ENCODE measurements around the gene FKBP7.
"Not testable (repeated sequence)": the region's sequence is repeated elsewhere in the genome, so short reads cannot be mapped to it uniquely, and the experiment has no call there.

FKBP7 gene

DNA sequence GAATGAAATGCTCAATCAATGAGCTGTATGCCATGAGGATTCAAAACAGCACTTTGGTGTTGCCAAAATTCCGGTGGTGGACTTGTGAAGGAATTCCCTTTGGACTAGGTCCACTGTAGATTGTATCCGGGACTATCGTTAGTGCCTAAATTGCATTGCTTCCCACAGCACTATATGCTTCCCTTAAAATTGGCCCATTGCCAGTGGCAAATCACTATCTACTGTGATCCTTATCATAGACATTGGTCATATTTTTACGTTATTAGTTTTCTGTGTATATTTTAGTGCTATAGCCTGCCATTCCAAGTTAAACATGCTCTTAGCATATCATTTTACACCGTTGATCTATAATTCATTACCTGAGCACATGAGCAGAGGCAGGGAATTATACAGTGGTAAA is 25.5 kb downstream of the FKBP7 start:
- in situ Hi-C loops (cut with MboI; ENCODE audit: low pct_unique_long_range_greater_than_20kb, low sequenced_read_pairs): no loop called here
- no peak for DNase-seq

DNA sequence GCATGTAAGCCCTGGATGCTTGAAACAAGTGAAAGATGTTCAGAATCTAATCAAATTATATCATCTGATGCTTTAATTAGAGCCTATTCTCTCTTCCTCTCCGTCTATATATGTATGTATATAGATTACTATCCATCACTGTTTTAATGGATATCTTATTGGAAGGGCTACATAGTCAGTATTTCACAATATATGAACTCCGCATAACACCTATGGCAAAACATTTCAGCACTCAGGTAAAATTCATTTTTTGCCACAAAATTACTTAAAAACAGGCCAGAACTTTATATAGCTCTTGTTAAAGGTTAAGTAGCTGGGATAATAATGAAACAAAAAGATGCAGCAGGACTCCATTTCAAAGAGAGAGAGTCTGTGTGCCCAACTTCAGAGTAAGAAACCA is 26.1 kb downstream of the FKBP7 start:
- no peak for DNase-seq
- in situ Hi-C loops (cut with MboI; ENCODE audit: low pct_unique_long_range_greater_than_20kb, low sequenced_read_pairs): no loop called here

DNA sequence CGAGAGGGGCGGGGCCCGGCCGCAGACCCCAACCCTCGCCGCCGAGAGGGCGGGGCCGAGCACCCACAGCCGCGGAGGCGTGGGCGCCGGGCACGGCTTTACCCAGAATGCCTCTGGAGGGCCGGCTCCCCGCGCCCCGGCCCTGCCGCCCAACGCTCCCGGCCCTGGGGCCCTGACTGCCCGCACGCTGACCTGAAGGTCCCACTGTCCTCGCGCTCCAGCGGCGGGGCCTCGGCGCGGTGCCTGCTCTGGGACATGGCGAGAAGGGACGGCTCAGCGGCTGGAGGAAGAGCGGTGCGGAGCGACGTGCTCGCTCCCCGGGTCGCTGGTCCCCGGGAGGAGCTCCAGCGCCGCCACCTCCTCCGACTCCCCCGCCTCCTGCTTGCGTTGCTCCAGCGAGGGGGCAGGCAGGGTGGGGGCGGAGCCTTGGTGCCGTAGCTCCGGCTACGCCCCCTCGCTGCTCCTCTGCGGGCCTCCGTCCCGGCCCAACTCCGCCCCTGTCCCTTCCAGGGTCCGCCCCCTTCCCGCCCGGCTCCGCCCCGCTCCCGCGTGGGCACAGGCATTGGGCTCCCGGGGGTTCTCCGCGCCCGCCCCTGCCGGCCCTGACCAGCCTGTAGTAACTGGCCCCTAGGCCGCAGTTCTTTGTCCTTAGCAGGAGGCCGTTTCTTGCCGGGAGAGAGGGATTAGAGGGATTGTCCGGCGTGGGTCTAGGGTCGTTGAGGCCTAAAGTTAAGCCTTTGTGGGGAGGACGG is 27.4 kb downstream of the FKBP7 start, which contains the start of the genes PJVK and PRKRA:
Gene PJVK (plus strand): TSS at position 605 of the 752 bp plus-strand sequence. CDS start 2,032 bp downstream, outside the sequence.
Gene PRKRA (minus strand): TSS at position 402 of the 752 bp plus-strand sequence. CDS start 145 bp downstream, at position 257.
- DNase-seq: peak; percentile 96
- in situ Hi-C loops (cut with MboI; ENCODE audit: low pct_unique_long_range_greater_than_20kb, low sequenced_read_pairs): no loop called here

DNA sequence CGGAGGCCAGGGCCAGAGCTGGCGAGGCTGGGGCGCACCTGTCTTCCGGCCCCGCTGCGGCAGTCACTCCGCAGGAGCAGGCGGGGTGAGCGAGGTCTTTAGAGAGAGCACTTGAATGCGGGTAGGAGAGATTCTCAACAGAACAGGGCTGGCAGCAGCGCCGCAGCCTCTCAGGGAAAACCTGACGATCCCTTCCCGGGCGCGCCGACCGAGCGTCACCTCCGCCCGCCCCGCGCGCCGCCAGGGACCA is 28.0 kb downstream of the FKBP7 start:
- in situ Hi-C loops (cut with MboI; ENCODE audit: low pct_unique_long_range_greater_than_20kb, low sequenced_read_pairs): no loop called here
- no peak for DNase-seq

DNA sequence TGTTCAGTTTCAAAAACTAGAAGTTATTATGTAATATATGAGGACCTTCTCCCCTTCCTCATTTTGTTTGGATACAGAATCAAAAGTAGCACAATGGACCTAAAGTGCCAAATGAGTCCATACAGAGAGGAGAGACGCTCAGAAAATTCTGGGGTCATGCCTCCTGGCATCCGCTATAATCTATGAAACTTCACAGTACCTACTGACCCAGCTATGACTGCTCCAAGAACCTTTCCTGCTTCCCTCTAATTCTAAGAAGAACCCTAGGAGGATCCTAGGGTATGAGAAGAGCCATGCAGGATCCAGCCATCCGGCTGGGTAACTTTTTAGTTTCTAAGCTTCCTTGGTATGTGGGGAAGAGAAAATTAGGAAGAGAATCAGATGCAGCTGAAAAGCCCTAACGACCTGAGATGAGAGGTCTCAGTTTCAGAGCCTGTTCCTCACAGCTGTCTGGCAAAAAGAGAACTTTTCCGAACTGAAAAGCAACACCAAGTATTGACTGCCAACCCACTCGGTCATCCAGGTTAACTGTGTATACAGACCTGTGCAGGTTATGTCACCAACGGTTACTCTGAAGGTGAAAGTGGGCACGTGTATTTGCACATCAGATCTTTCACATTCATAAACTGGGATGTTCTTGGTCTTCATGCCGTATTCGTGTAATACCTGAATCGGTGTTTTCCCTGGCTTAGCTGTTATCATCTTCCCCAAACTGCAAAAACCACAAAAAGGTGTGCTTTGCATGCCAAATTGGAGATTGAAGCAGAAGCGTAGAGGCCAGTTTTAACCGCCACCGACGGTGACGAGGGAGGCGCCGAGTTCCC is 28.5 kb downstream of the FKBP7 start:
- DNase-seq: peak; percentile 8

DNA sequence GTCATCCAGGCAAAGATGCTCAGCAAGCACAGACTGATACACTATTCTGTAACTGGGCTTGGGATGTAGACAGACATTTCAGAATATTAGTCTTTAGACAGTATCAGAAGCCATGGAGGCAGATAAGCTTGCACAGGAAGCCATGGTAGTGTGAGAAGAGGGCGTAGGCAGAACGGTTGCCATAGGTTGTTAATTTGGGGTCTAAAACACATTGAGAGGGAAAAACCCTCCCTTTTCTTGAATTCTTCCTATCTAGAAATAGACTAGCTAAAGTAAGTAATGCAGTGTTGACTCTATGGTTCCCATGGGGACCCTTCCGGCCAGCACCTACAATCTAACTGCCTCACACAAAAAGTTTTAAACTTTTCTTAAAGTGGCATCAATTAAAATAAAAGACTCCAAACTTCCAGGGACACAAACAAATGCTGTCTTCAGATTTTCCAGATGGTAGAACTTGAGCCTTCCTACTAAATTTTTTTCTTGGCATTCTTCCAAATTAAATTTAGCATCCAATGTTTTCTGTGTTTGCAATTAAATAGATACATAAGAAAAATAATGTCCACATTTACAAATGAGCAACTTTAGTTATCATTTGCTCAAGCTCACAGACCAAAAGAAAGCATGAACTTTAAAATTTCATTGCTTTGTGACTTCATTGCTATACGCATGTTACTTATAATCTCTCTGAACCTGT is 29.3 kb downstream of the FKBP7 start:
- in situ Hi-C loops (cut with MboI; ENCODE audit: low pct_unique_long_range_greater_than_20kb, low sequenced_read_pairs): no loop called here
- DNase-seq: no peak

More for the DNA sequence above, 28.5 kb downstream of the FKBP7 start:
- in situ Hi-C loops (cut with MboI; ENCODE audit: low pct_unique_long_range_greater_than_20kb, low sequenced_read_pairs): no loop called here

DNA sequence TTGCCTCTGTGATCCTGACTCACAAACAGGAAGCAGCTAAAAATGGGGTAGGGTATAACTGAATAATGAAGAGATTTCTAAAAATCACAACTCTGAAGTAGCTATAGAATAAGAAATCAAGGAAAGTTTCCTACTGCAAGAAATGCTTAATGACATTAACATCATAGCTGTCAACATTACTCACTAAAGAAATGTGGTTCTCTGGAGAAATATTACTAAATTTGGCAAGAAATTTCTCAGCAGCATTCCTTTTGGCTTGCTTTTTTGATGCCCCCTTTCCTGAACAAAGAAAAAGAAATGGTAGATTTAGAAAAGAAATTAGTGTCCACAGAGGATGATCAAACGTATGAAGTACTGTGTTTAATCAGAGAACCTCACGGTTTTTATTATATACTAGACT is 37.0 kb downstream of the FKBP7 start:
- no peak for DNase-seq
- in situ Hi-C loops (cut with MboI; ENCODE audit: low pct_unique_long_range_greater_than_20kb, low sequenced_read_pairs): no loop called here

DNA sequence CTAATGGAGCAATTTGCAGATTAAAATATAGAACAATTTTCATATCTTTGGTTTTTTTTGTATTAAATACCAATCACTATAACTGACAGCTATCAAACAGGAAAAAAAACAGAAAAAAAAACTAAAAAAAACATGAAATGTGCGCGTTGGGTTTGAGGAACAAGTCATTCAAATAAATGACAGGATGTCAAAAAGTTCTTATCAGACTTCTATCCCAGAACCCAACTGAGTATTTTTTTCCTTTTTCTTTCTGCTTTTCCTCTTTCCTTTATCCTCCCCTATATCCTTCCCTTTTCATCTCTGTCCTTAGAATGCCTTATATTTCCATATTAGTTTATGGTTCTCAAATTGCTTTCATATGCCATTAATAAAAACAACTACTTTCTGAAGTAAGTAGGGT is 41.7 kb downstream of the FKBP7 start:
- in situ Hi-C loops (cut with MboI; ENCODE audit: low pct_unique_long_range_greater_than_20kb, low sequenced_read_pairs): no loop called here
- no peak for DNase-seq

DNA sequence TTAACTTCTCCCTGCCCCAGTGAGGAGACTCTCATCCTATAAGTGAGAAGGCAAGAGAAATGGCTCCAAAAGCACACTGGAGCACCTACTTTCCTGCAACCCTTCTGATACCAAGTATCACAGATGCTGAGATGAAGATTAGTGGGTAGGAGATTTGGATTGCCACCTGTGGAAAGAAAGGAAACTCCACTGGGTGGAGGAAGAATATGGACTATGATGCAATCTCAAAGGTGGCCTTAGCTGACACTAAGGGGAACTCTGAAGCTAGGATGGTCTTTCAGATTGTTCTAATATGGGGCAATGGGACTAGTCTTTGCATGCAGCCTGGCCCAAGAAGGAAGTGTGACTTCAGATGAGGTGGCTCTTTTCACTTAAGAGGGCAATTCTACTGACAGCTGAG is 49.1 kb downstream of the FKBP7 start:
- DNase-seq: no peak
- in situ Hi-C loops (cut with MboI; ENCODE audit: low pct_unique_long_range_greater_than_20kb, low sequenced_read_pairs): no loop called here

DNA sequence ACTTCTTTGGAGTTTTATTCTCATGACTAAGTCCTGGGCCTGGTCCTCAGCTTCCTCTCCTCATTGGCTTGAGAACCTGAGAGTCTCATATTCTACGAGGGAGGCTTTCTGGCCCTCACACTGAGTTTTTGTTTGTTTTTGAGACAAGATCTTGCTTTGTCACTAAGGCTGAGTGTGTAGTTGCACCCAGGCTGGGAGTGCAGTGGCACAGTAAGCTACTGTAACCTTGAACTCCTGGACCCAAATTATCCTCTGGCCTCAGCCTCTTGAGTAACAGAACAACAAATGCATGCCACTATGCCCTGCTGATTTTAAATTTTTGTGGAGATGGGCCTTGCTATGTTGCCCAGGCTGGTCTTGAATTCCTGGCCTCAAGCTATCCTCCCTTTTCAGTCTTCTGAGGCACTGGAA is 50.0 kb downstream of the FKBP7 start:
- in situ Hi-C loops (cut with MboI; ENCODE audit: low pct_unique_long_range_greater_than_20kb, low sequenced_read_pairs): no loop called here
- no peak for DNase-seq

DNA sequence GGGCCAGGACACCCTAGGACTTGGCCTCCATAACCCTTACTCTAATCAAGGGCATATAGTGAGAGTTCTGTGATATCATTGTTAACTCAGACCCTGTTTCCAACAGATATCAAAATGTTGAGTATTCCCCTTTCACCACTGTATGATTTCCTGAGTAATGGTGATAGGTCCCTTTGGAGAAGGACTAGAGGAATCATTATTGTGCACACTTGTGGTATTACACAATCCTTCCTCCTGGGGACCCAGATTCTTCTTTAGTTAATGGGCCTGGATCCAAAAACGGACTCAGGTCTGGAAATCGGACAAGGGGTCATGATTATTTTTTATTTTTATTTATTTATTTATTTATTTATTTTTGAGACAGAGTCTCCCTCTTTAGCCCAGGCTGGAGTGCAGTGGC is 50.9 kb downstream of the FKBP7 start:
- in situ Hi-C loops (cut with MboI; ENCODE audit: low pct_unique_long_range_greater_than_20kb, low sequenced_read_pairs): no loop called here
- DNase-seq: no peak

DNA sequence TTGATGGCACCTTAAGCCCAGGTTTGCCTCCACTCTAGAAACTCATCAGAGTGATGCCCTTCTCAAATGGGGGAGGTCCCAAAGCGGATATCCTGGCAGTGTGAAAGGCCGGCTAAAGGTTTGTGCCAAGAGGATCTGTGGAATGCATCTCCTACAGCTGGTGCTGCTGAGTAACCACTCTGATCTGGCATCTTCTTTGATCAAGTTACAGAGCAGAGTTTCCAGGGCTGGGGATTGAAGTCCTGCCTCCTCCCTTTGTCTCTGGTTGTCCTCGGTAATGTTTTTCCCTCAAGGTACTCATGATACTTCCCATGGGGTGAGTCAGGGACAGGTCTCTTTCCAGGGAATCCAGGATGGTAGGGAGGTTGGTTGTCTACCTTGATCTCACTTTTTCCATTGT is 52.0 kb downstream of the FKBP7 start:
- in situ Hi-C loops (cut with MboI; ENCODE audit: low pct_unique_long_range_greater_than_20kb, low sequenced_read_pairs): no loop called here
- no peak for DNase-seq

DNA sequence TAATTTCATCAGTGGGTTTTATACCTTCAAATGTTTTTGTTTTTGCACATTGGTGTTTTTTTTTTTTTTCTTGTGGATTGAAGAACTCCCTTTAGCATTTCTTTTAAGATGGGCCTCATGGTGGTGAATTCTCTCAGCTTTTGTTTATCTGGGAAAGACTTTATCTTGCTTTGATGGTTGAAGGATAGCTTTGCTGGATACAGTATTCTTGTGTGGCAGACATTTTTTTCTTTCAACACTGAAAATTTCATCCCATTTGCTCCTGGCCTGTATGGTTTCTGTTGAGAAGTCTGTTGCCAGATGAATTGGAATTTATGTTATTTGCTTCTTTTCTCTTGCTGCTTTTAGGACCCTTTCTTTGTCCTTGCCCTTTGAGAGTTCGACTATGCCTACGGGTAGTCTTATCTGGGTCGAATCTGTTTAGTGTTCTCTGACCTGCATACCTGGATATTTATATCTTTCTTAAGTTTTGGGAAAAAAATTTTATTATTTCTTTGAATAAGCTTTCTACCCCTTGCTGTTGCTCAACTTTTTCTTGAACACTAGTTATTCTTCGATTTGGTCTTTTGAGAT is 53.1 kb downstream of the FKBP7 start:
- no peak for DNase-seq
- in situ Hi-C loops (cut with MboI; ENCODE audit: low pct_unique_long_range_greater_than_20kb, low sequenced_read_pairs): no loop called here

DNA sequence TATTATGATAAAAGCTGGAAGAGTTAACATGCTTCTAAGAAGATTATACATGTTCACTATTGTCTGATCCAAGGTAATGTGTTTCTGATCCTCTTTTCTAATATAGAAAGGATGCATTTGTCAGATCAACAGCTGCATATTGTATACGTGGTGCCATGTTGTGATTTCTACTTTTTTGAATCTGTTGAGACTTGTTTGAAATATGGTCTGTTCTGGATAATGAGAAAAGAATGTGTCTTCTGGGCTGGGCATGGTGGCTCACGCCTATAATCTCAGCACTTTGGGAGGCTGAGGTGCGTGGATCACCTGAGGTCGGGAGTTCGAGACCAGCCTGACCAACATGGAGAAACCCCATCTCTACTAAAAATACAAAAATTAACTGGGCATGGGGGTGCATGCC is 54.7 kb downstream of the FKBP7 start:
- DNase-seq; in situ Hi-C loops (cut with MboI; ENCODE audit: low pct_unique_long_range_greater_than_20kb, low sequenced_read_pairs): not testable (repeated sequence)

DNA sequence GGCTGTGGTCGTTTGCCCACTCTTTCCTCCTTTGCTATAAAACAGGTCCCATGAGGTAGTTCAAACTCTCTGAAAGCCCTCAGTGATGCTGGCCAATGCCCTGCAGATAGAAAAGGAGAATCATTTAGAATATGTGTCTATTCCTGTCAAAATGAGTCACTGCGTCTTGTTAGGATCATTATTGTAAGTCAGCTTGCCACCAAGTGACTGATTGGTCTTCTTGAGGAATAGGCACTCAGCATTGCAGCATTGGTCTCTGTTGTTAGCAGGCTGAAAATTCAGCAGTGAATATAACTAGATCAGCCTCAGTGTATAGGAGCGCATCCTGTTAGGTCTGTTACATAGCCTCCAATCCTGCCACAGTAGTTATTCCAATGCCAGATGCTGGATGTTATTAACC is 56.3 kb downstream of the FKBP7 start:
- no peak for DNase-seq

DNA sequence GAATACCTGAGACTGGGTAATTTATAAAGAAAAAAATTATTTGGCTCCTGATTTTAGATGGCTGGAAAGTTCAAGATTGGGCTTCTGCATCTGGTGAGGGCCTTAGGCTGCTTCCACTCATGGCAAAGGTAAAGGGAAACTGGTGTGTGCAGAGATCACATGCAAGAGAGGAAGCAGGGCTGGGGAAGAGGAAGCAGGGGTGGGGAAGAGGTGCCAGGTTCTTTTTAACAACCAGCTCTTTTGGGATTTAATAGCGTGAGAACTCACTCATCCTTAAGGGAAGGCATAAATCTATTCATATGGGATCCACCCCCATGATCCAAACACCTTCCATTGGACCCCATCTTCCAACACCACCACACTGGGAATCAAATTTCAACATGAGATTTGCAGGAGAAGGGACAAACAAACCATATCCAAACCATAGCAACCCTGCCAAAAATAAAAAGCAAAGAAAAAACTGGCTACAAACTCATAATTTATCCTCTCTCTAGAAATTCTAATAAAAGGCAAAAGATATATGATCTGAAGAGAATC is 57.9 kb downstream of the FKBP7 start:
- in situ Hi-C loops (cut with MboI; ENCODE audit: low pct_unique_long_range_greater_than_20kb, low sequenced_read_pairs): no loop called here
- DNase-seq: peak; percentile 23

More for the DNA sequence above, 56.3 kb downstream of the FKBP7 start:
- in situ Hi-C loops (cut with MboI; ENCODE audit: low pct_unique_long_range_greater_than_20kb, low sequenced_read_pairs): no loop called here

DNA sequence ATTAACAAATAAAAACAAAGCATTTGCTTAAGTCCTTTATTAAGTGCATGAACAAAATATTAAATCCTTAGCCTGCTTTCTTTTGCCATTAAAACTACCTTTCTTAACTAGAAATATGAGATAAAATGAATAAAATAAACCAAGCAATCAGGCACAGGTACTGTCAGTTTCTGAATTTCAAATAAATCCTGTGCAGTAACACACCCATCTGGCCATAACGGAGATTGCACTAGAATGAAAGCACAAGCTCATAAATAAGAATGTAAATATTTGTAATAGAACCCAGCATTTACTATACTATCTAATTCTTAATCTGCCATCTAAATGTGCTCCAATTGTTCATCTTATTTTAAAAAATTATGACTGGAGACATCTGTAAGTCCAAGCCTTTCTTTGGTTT is 59.3 kb downstream of the FKBP7 start:
- no peak for DNase-seq

DNA sequence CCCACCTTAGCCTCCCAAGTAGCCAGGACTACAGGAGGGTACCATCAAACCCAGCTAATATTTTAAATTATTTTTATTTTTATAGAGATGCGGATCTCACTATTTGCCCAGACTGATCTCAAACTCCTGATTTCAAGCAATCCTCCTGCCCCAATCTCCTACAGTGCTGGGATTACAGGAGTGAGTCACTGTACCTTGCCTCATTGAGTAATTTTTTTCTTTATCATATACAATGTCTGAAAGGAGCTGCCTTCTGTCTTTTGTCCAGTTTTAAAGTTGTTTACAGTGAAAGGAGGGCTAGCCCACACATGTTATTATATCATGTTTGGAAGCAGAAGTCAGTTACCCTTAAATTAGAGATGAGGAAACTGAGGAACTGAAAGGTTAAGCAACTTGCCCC is 60.0 kb downstream of the FKBP7 start:
- no peak for DNase-seq
- in situ Hi-C loops (cut with MboI; ENCODE audit: low pct_unique_long_range_greater_than_20kb, low sequenced_read_pairs): no loop called here

More for the DNA sequence above, 59.3 kb downstream of the FKBP7 start:
- in situ Hi-C loops (cut with MboI; ENCODE audit: low pct_unique_long_range_greater_than_20kb, low sequenced_read_pairs): no loop called here

DNA sequence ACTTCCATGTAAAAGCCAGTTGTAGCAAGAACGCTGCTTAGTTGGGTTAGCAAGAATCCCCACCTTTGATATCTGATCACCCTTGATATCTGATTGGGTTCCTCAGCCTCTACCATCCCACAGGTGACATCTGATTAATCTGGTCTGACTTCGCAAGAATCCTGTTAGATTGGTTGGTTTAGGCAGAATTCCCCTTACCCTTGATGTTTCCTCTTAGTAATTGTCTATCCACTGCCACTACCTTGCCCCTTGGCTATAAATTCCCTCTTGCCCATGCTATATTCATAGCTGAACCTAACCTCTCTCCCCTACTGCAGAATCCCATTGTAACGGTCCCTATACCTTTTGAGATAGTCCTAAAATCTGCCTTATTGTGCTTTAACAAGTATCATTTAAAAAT is 60.5 kb downstream of the FKBP7 start:
- in situ Hi-C loops (cut with MboI; ENCODE audit: low pct_unique_long_range_greater_than_20kb, low sequenced_read_pairs): no loop called here
- DNase-seq: no peak
